IMR-90 (cell line): Measurements from ENCODE around the gene ATP6V1D. TPM values are rescaled to one million over a fixed set of nuclear protein-coding genes. Genes with fewer than 3 reads are reported as not detected.

Source experiments
- ATAC-seq: fragments of 200-7000 bp; cut with Tn5 transposase; 2 replicates; pipeline ENCODE4 v1.9.1; 2020; ENCODE audit warnings: low read depth, mild to moderate bottlenecking, moderate library complexity
- BruUV-seq: library from RNA; stranded (reverse); fragments of 400-500 nt; replicated peaks from 2 replicates; lab custom pipeline; 2021; lab: Mats Ljungman, UMichigan
- CTCF ChIA-PET: fragments of 300-600 bp; formaldehyde crosslinking; extraction: SDS; loops from one replicate; lab custom pipeline; 2021; ENCODE audit warnings: antibody characterized with exemption; lab: Yijun Ruan, JAX
- POLR2A ChIA-PET: fragments of 300-600 bp; sonication (Branson Sonifier 250); formaldehyde crosslinking; loops from one replicate; lab custom pipeline; 2022; ENCODE audit warnings: antibody characterized with exemption; ENCODE audit not compliant: unreplicated experiment; lab: Charles Lee
- DNase-seq: peaks from one replicate; pipeline ENCODE4 v3.0.0; 2013
- H2AFZ ChIP-seq: replicated peaks from 2 replicates; pipeline ENCODE3; 2013; ENCODE audit warnings: low read length, mild to moderate bottlenecking; ENCODE audit not compliant: poor library complexity
- H2AK5ac ChIP-seq: 2 replicates; pipeline ENCODE4 v1.6.1; 2013; ENCODE audit warnings: low read depth, low read length, inconsistent platforms
- H2AK9ac ChIP-seq: replicated peaks from 2 replicates; pipeline ENCODE3; 2013; ENCODE audit warnings: mild to moderate bottlenecking, low read depth, low read length, moderate library complexity; ENCODE audit not compliant: poor library complexity
- H2BK120ac ChIP-seq: 2 replicates; pipeline ENCODE4 v1.6.1; 2013; ENCODE audit warnings: low read depth, low read length, inconsistent platforms
- H2BK15ac ChIP-seq: 3 replicates; pipeline ENCODE4 v1.6.1; 2013; ENCODE audit warnings: low read depth, low read length, inconsistent platforms
- H2BK20ac ChIP-seq: 2 replicates; pipeline ENCODE4 v1.6.1; 2013; ENCODE audit warnings: low read depth, mild to moderate bottlenecking, inconsistent platforms, low read length, moderate library complexity
- H2BK5ac ChIP-seq: 2 replicates; pipeline ENCODE4 v1.6.1; 2013; ENCODE audit warnings: mild to moderate bottlenecking, low read depth, low read length, inconsistent platforms; ENCODE audit not compliant: poor library complexity, severe bottlenecking
- H3K14ac ChIP-seq: replicated peaks from 2 replicates; pipeline ENCODE4 v1.6.1; 2013; ENCODE audit warnings: low read depth, low read length, inconsistent platforms
- H3K18ac ChIP-seq: 2 replicates; pipeline ENCODE4 v1.6.1; 2013; ENCODE audit warnings: low read depth, low read length, control low read depth
- H3K23ac ChIP-seq: 2 replicates; pipeline ENCODE4 v1.6.1; 2013; ENCODE audit warnings: low read depth, low read length, inconsistent platforms
- H3K27ac ChIP-seq: 2 replicates; pipeline ENCODE4 v1.5.1; 2013; ENCODE audit warnings: mild to moderate bottlenecking, control low read depth, low read length; ENCODE audit not compliant: insufficient read depth
- H3K27me3 ChIP-seq: 2 replicates; pipeline ENCODE4 v1.6.1; 2013; ENCODE audit warnings: low read length; ENCODE audit not compliant: control insufficient read depth, insufficient read depth
- H3K36me3 ChIP-seq: 2 replicates; pipeline ENCODE4 v1.6.1; 2013; ENCODE audit warnings: low read length, mixed read lengths; ENCODE audit not compliant: control insufficient read depth, insufficient read depth
- H3K4ac ChIP-seq: 2 replicates; pipeline ENCODE4 v1.6.1; 2013; ENCODE audit warnings: low read depth, low read length, inconsistent platforms
- H3K4me1 ChIP-seq: 2 replicates; pipeline ENCODE4 v1.6.1; 2013; ENCODE audit warnings: low read length, mixed read lengths; ENCODE audit not compliant: control insufficient read depth, insufficient read depth
- H3K4me2 ChIP-seq: 2 replicates; pipeline ENCODE4 v1.6.1; 2013; ENCODE audit warnings: low read depth, mild to moderate bottlenecking, control low read depth, low read length, moderate library complexity
- H3K4me3 ChIP-seq: 2 replicates; pipeline ENCODE4 v1.5.1; 2013; ENCODE audit warnings: low read depth, mild to moderate bottlenecking, control low read depth, low read length, moderate library complexity; ENCODE audit not compliant: insufficient read depth
- H3K56ac ChIP-seq: 2 replicates; pipeline ENCODE4 v1.6.1; 2013; ENCODE audit warnings: low read length, inconsistent platforms; ENCODE audit not compliant: insufficient read depth; ENCODE audit errors: extremely low read depth
- H3K79me1 ChIP-seq, 2 experiments: 2 replicates each; pipeline ENCODE4 v1.6.1; 2013; ENCODE audit warnings: low read length in 2 of 2, inconsistent platforms in 1 of 2, low read depth in 1 of 2
- H3K9ac ChIP-seq: 2 replicates; pipeline ENCODE4 v1.6.1; 2013; ENCODE audit warnings: low read depth, low read length, control low read depth
- H3K9me1 ChIP-seq: 2 replicates; pipeline ENCODE4 v1.6.1; 2013; ENCODE audit warnings: low read length, inconsistent platforms; ENCODE audit not compliant: insufficient read depth
- H3K9me3 ChIP-seq: 2 replicates; pipeline ENCODE4 v1.6.1; 2013; ENCODE audit warnings: low read length; ENCODE audit not compliant: control insufficient read depth, insufficient read depth
- H4K20me1 ChIP-seq: 2 replicates; pipeline ENCODE4 v1.6.1; 2013; ENCODE audit warnings: low read length, inconsistent platforms; ENCODE audit not compliant: insufficient read depth
- H4K5ac ChIP-seq: 2 replicates; pipeline ENCODE4 v1.6.1; 2013; ENCODE audit warnings: mild to moderate bottlenecking, low read depth, low read length, control low read depth
- H4K8ac ChIP-seq, 2 experiments: 2 replicates each; pipeline ENCODE4 v1.6.1; 2013; ENCODE audit warnings: low read depth in 2 of 2, low read length in 2 of 2, control low read depth in 1 of 2, inconsistent platforms in 1 of 2
- H4K91ac ChIP-seq: 2 replicates; pipeline ENCODE4 v1.6.1; 2013; ENCODE audit warnings: low read depth, low read length, inconsistent platforms; ENCODE audit not compliant: insufficient read depth
- BHLHE40 ChIP-seq: fragments of 150-350 bp; IDR thresholded peaks from 2 replicates; pipeline ENCODE4 v1.6.1; 2016; ENCODE audit warnings: mild to moderate bottlenecking, low read depth, low read length
- CEBPB ChIP-seq: IDR thresholded peaks from 2 replicates; pipeline ENCODE4 v1.6.1; 2012; ENCODE audit warnings: low read depth, low read length, improper control_type of control experiment
- ELK1 ChIP-seq: fragments of 150-350 bp; IDR thresholded peaks from 2 replicates; pipeline ENCODE4 v1.6.1; 2016; ENCODE audit warnings: low read depth, mild to moderate bottlenecking, low read length, moderate library complexity, borderline replicate concordance
- FOS ChIP-seq: fragments of 150-350 bp; IDR thresholded peaks from 2 replicates; pipeline ENCODE4 v1.6.1; 2016; ENCODE audit warnings: low read depth, low read length
- MAFK ChIP-seq: IDR thresholded peaks from 2 replicates; pipeline ENCODE4 v1.6.1; 2012; ENCODE audit warnings: low read depth, low read length, improper control_type of control experiment
- MAZ ChIP-seq: IDR thresholded peaks from 2 replicates; pipeline ENCODE4 v1.6.1; 2012; ENCODE audit warnings: low read depth, mild to moderate bottlenecking, low read length, improper control_type of control experiment, moderate library complexity, borderline replicate concordance
- MXI1 ChIP-seq: IDR thresholded peaks from 2 replicates; pipeline ENCODE4 v1.6.1; 2012; ENCODE audit warnings: low read depth, mild to moderate bottlenecking, low read length, moderate library complexity, borderline replicate concordance
- NFE2L2 ChIP-seq: fragments of 150-350 bp; IDR thresholded peaks from 2 replicates; pipeline ENCODE4 v1.6.1; 2016; ENCODE audit warnings: low read depth, mild to moderate bottlenecking, low read length
- RAD21 ChIP-seq: IDR thresholded peaks from 2 replicates; pipeline ENCODE4 v1.6.1; 2012; ENCODE audit warnings: low read length, improper control_type of control experiment
- RFX5 ChIP-seq: IDR thresholded peaks from 2 replicates; pipeline ENCODE4 v1.8.0; 2012; ENCODE audit warnings: low read depth, mild to moderate bottlenecking, low read length, moderate library complexity
- SMC3 ChIP-seq: fragments of 150-350 bp; IDR thresholded peaks from 2 replicates; pipeline ENCODE4 v1.6.1; 2016; ENCODE audit warnings: low read depth, mild to moderate bottlenecking, antibody characterized with exemption, low read length, moderate library complexity
- WGBS, 2 experiments: methylation state at CpG; one replicate each; pipeline versions ENCODE4 v1.1.5 to v1.1.7; 2013; ENCODE audit warnings: missing lambda C conversion rate in 2 of 2; ENCODE audit not compliant: insufficient read length in 1 of 2; ENCODE audit errors: extremely low coverage in 2 of 2; 5-methylcytosine and 5-hydroxymethylcytosine counted together
- dilution Hi-C: fragments of 300-500 bp; cut with HindIII; formaldehyde crosslinking; loops from one replicate; pipeline ENCODE4 v1.14.3; 2018; ENCODE audit warnings: low sequenced_read_pairs; ENCODE audit not compliant: unreplicated experiment
- in situ Hi-C: fragments of 300-500 bp; cut with MboI; formaldehyde crosslinking; loops from 3 replicates; pipeline ENCODE4 v1.14.3; 2019; ENCODE audit warnings: low sequenced_read_pairs, inconsistent platforms, mixed read lengths
- intact Hi-C: fragments of 100-400 bp; cut with micrococcal nuclease; formaldehyde crosslinking; loops from 2 replicates; pipeline ENCODE4 v1.10.0; 2022
- polyA plus RNA-seq, 3 experiments: library from polyadenylated mRNA; depleted of rRNA; stranded (reverse); fragments of >200 nt; gene quantifications; 2 replicates each; pipeline ENCODE4 v1.2.3, GENCODE V29; 2012; ENCODE audit warnings: low replicate concordance in 1 of 3
- total RNA-seq: library from RNA; depleted of rRNA; stranded (reverse); fragments of >200 nt; gene quantifications from 2 replicates; pipeline ENCODE4 v1.2.3, GENCODE V29; 2012
- TF ChIP-seq, protein P1 (sequence below): fragments of 150-350 bp; IDR thresholded peaks from 2 replicates; pipeline ENCODE4 v1.6.1; 2017; ENCODE audit warnings: mild to moderate bottlenecking, antibody characterized with exemption, low read length, low read depth

The ATP6V1D gene
- total and polyA plus RNA-seq, 2 of the 4 experiments (the other 2 are of a cell fraction), result 54.5 to 113 TPM

GRCh38 chr14:67365476-67365875 lies 5.9 kb upstream of the ATP6V1D start:
- DNase-seq (no peak), ATAC-seq (no peak)
- in situ Hi-C loops, result no loop called here
- Histone ChIP-seq H3K18ac (no peak overlapping the region), H3K4me3 (no peak overlapping the region), H2AFZ (no peak overlapping the region), H3K9me3 (no peaks in the 10 kb centered on the region), H3K4me1 (no peaks in the 10 kb centered on the region), H3K4ac (no peak overlapping the region), H3K56ac (no peak overlapping the region), H3K14ac (no peak overlapping the region), H2BK120ac (no peak overlapping the region), H3K9me1 (no peaks in the 10 kb centered on the region), H3K79me1 (peaks cover 8 to 18% of the 10 kb centered on the region in 2 experiments; a peak in 3 of 4 replicates), H4K20me1 (peaks cover 4% of the 10 kb centered on the region), H2BK20ac (no peak overlapping the region), H2AK5ac (no peak overlapping the region), H3K23ac (no peak overlapping the region), H2BK15ac (no peak overlapping the region), H4K91ac (no peak overlapping the region), H4K5ac (no peak overlapping the region), H3K4me2 (no peak overlapping the region), H2BK5ac (no peak overlapping the region), H3K27me3 (no peaks in the 10 kb centered on the region), H3K27ac (no peak overlapping the region), H3K36me3 (peaks cover 21% of the 10 kb centered on the region), H3K9ac (no peak overlapping the region), H2AK9ac (no peak overlapping the region), H4K8ac (no peak overlapping the region)
- ChIA-PET CTCF (no interaction called here), POLR2A (no interaction called here)
- WGBS, 2 experiments, result no CpG with 5 or more reads among the region's 4 CpGs
- intact Hi-C loops, result no loop called here
- no TSS peak for BruUV-seq
- TF ChIP-seq FOS (no peak), MXI1 (no peak), ELK1 (no peak), RAD21 (no peak), MAZ (no peak), CEBPB (no peak), NFE2L2 (no peak), MAFK (no peak), RFX5 (no peak), BHLHE40 (no peak), SMC3 (no peak)
- TF ChIP-seq, protein P1, sequence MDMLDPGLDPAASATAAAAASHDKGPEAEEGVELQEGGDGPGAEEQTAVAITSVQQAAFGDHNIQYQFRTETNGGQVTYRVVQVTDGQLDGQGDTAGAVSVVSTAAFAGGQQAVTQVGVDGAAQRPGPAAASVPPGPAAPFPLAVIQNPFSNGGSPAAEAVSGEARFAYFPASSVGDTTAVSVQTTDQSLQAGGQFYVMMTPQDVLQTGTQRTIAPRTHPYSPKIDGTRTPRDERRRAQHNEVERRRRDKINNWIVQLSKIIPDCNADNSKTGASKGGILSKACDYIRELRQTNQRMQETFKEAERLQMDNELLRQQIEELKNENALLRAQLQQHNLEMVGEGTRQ, result no peak
- dilution Hi-C loops, result no loop called here
